NCI-H2029 (cell line): ENCODE results near the gene EGFR.

Experiments used
- DNase-seq: peaks from one replicate; lab custom pipeline; 2025; lab: John Stamatoyannopoulos, UW

The EGFR gene

DNA sequence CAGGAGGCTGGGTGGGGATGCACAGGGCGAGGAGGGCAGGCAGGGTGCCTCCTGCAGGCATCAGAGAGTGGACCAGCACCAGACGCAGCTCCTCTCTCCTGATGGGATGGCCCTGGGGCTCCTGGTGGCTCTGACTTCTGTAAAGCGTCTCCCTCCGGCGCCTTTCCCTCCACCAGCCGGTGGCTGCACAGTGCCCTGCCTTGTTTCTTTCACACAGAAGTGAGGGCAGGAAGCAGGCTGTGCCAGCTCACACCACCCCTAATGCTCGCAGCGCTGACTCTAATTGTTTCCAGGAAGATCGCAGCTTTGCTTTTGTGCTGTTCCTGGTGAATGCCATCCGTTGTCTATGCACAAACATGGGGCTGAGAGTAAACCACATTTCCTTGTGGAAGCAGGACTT lies 194.0 kb downstream of the EGFR start:
- DNase-seq = no peak

GRCh38 chr7:55214707-55215106 lies 195.9 kb downstream of the EGFR start:
- no peak for DNase-seq

DNA sequence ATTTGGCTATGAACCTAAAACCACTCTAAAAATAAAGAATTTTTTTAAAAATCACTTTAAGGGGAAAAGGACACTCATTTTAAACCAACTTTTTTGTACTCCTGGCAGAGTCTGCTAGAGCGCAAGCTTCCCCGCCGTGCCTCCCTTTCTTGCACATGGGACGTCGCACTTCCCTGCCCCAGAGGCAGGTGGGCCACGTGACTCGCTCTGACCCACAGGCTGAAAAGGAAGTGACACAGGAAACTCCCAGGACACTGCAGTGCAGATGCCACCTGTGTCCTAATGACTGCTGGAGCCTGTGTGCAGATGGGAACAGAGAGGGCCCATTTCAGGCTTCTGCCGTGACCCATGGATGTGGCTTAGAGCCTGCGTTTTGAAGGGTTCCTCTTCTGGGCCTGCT lies 204.2 kb downstream of the EGFR start:
- no peak for DNase-seq

DNA sequence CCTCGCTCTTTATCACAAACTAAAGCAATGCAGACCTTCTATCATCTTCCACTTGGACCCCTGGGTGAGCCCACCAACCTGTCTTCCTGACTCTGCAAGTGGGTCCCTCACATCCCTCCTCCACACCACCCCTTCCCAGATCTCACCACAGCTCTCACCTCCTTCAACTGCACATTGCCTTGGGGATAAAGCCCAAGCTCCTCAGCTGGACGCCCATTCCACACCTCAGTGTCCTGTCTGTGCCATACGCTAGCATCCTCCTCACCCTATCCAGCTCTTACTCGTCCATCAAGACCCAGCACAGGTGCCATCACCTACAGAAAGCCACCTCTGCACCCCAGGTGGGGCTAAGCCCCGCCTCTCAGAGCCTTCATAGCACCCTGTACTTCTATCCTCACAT lies 205.3 kb downstream of the EGFR start:
- DNase-seq = no peak

DNA sequence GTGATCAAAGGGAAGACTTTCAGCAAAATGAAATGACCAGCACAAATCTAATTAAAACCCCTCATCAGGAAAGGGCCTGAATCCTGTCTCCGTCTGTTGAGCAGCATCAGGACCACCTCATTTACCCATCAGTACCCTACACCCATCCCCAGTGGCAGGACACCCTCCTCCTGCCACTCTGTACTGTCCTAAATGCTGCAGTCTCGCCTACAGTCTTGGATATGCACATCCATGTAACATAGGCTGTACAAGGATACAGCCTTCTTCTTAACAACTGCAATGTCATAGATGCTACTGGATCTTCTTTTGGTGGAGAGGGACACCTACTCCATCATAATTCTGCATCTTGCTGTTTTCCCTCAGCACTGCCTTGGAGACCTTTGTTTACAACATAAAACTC lies 206.0 kb downstream of the EGFR start:
- no peak for DNase-seq

DNA sequence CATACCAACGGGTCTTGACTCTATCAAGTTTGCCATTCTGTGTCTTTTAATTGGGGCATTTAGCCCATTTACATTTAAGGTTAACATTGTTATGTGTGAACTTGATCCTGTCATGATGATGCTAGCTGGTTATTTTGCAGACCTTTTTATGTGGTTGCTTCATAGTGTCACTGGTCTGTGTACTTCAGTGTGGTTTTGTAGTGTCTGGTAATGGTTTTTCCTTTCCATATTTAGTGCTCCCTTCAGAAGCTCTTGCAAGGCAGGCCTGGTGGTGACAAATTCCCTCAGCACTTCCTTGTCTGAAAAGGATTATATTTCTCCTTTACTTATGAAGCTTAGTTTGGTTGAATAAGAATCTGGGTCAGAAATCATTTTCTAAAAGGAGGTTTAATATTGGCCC lies 211.2 kb downstream of the EGFR start:
- no peak for DNase-seq

DNA sequence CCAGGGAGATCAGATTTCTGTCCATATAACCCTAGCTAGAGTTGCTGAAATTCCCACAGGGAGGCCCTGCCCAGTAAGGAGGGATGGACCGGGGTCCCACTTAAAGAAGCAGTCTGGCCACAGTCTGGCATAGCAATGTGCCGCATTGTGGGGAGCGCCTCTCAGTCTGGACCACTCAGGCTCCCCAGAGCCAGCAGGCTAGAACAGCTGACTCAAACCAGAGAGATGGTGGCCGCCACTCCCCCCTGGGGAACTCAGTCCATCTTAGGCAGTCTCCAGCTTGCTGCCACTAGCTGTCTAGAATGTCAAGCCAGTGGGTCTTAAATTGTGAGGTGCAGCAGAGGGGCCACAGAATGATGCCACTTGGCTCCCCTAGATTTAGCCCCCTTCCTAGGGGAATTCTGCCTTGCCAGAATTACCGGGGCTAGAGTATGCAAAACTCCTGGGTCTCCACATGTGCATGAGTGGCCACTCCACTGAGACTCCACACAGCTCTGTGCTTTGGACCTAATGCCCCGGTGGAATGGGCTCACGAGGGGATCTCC lies 213.0 kb downstream of the EGFR start:
- DNase-seq = no peak

DNA sequence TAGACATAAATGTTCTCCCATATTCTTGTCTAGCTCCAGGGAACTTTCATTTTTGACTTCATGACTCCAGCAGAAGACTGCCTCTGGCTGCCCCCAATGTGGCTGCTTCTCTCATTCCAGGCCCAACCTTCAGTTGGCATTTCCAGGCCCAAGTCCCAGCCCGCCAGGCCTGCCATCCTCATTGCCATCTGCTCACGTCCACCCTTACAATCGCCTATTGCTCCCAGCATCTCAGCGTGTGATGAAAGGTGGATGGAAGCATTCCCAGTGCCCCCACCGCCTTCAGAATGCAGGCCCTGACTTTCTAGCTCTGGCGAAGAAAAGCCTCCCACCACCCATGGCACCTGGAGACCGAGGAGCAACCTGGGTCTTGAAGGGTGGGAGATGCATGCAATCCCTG lies 214.2 kb downstream of the EGFR start:
- DNase-seq = no peak

DNA sequence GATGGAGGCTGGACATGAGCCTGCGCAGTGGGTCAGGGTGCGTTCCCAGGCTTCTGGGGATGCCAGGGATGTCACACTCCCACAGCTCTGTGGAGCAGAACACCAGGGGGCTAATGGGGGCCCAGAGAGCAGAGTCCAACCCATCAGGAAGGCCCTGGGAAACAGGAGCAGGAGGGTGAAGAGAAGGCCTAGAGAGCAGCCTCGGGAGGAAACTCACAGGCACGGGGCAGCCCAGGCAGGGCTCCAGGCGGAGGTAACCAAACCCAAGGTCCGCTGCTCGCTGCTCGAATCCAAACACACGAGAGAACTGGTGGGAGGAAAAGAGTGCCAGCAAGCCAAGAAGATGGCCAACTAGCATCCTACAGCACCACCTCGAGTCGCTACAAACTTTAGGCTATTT lies 215.6 kb downstream of the EGFR start:
- no peak for DNase-seq

GRCh38 chr7:55235115-55235514 lies 216.3 kb downstream of the EGFR start:
- DNase-seq = no peak

- DNase-seq = no peak
Observed at GRCh38 chr7:55235801-55236200, 217.0 kb downstream of the EGFR start.

DNA sequence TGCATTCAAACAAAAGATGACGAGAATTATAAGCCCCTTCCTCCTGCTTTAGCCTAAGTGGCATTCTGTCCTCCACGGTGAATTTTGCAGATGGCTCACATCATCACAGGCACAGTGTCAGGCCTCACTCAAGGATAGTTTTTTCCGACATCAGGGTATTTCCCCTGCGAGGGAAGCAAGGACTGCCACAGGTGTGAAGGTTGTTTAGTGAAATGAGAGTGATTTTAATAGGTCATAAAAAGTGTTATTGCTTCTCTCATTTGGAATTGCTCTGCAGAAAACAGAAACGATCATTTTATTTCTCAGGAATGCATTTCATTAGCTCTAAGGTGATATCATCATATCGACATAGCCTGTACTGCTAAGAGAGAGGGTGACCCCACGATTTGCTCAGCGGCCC lies 217.7 kb downstream of the EGFR start:
- no peak for DNase-seq

DNA sequence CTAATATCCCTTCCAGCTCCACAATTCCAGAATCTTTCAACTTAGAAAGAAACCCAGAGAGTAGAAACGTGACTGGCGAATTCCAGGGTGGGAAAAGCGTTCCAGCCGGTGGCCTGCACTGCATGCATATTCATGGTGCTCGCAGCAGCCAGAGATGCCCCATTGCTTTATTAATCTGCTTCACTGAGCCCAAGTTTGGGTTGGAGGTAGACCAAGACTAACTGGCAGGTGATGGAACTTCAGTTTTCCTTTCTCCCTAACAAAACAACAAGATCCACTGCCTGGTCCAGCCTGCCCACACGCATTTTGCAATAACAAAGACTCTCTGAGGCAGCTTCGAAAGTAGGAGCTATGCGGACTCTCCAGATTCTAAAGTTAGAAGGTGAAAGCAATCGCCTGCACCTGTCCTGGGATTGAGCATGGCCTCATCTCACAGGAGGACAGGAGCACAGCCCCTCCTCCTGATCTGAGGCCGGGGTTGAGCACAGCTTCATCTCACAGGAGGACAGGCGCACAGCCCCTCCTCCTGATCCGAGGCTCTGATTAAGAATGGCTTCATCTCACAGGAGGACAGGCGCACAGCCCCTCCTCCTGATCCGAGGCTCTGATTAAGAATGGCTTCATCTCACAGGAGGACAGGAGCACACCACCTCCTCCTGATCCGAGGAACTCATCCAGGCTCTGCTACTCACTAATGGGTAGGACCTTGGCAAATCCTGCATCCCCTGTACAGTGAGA lies 218.5 kb downstream of the EGFR start:
- DNase-seq = no peak

DNA sequence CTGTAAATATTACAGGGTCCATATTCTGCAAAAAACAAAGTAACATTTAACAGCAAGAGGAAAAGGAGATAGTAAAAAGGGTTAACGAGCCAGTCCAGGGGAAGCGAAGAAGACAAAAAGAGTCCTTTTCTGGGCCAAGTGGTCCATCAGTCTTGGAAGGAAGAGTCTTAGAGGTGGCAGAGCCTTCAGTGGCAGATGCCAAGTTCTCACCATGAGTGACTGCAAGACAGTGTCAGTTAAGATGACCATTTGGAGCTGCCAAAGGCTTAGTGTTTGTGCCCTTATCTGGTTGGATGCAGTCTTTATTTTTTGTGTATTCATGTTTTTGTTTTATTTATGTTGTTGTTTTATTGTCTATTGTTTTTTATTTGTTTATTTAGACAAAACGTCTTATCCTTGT lies 220.6 kb downstream of the EGFR start:
- no peak for DNase-seq

- no peak for DNase-seq
Observed at GRCh38 chr7:55240418-55241142, 221.8 kb downstream of the EGFR start.

DNA sequence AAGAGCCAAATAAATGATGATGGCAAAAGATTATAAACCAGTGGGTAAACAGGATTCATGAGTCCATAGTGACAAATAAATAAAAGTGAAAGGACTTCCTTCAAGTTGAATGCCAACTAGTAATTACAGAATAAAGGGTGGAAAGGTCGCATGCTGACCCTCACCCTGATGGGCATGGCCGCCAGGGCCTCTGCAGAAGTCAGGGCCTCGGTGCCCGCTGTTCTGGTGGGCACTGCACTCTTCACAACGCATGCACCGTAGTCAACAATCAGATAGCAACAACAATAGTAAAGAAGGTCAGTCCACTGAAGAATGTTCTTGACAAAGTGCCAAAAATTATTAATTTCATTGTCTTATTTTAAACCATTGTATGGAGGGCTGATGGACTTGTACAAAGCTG lies 223.1 kb downstream of the EGFR start:
- no peak for DNase-seq

DNA sequence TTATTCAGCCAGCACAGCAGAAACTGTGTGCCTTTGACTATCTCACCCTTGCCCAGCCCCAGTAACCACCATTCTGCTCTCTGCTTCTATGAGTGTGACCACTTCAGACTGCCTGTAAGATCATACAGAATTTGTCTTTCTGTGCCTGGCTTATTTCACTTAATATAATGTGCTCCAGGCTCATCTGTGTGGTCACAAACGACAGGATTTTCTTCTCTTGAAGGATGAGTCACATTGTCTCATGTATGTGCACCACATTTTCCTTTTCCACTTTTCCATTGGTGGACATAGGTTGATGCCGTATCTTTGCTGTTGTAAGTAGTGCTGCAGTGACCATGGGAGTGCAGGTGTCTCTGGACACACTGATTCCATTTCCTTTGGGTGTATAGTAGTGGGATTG lies 223.8 kb downstream of the EGFR start:
- DNase-seq = no peak

DNA sequence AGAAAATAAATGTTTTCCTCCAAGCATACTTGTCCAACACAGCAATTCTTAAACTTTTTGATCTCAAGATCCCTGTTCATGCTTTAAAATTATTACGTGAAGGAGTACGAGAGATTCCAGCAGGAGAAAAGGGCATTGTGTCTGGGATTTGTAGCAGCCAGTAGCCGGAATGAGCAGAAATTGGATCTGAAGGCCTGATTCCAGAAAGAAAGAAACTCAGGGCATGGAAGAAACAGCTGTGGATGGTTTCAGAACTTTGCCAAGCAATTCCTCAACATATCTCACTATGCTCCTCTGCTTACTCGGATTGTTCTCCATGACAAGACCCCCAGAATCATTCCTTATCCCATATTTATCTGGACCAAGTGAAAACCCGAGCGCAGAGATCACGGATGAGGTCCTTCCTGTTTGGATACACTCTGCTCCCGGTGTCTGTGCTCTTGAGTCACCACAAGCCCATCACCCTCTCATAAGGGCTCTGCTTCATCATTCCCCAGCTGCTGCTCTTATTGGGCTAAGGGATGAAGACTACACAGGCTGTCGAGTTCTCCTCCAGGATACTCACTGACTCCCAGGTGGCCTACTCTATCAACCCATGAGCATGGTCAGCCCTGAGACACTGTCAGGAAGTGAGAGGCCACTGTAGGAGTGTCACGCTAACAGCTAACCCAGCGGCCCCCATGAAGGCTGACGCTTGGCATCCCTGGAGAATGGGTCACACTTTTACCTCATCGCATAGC lies 225.4 kb downstream of the EGFR start:
- DNase-seq = no peak

GRCh38 chr7:55245271-55245723 lies 226.5 kb downstream of the EGFR start:
- no peak for DNase-seq

- no peak for DNase-seq
Observed at GRCh38 chr7:55246171-55246570, 227.4 kb downstream of the EGFR start.

GRCh38 chr7:55247428-55247827 lies 228.6 kb downstream of the EGFR start:
- no peak for DNase-seq

- DNase-seq = no peak
Observed at GRCh38 chr7:55248526-55248925, 229.7 kb downstream of the EGFR start.

DNA sequence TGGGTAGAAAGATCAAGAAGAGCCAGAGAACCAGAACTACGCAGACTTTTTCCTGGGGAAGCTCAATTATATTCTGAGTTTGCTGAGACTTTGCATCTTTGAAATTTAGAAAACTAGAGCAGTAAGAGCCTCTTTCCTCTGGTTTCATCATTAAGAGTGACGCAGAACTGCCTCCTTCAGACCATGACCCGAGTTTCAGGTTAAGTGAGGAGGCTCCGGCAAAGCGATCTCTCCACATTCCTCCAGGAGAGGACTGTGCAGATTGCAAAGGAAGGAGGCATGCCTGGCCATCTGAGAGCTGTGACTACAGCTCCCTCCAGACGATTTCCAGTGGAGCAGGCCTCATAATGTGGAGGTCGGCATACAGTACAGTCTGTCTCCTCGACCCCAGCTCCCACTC lies 230.5 kb downstream of the EGFR start:
- DNase-seq = no peak
